Keratinocyte (primary cell): ENCODE measurements around the gene GBP7.

Experiments used
- EZH2 ChIP-seq: IDR thresholded peaks from one replicate; pipeline ENCODE4 v1.6.1; 2012; ENCODE audit warnings: inconsistent platforms, mild to moderate bottlenecking, low read length, moderate library complexity
- TF ChIP-seq, protein P1 (sequence below), 3 experiments: IDR thresholded peaks in 1 of 3; conservative IDR thresholded peaks in 1 of 3; optimal IDR thresholded peaks in 1 of 3; 2 replicates in 2 of 3; 3 replicates in 1 of 3; pipeline versions ENCODE3 to v1.5.1; 2011; ENCODE audit warnings: low read length in 3 of 3, mild to moderate bottlenecking in 3 of 3, moderate library complexity in 2 of 3, control low read depth in 1 of 3, inconsistent platforms in 1 of 3; ENCODE audit not compliant: insufficient read depth in 2 of 3; ENCODE audit errors: extremely low read depth in 1 of 3

DNA sequence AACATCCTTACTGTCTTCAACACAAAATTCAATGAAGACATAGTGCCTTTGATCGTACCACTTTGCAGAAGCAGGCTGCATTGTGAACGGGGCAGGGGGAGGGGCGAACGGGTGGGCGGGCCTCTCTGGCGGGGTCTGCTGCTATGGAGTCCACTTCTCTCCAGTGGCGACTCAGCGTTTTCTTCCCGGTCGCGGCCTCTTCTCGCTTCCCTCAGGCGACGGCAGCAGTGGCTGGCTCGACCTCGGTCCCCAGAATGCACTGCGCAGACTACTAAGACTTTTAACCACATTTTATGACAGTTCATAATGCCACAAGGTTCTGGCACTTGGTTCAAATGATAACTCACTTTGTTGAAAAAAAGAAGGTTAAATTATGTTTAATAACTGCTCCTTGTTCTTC is 71.1 kb downstream of the GBP7 start:
- no peak for TF ChIP-seq EZH2
- TF ChIP-seq, protein P1, sequence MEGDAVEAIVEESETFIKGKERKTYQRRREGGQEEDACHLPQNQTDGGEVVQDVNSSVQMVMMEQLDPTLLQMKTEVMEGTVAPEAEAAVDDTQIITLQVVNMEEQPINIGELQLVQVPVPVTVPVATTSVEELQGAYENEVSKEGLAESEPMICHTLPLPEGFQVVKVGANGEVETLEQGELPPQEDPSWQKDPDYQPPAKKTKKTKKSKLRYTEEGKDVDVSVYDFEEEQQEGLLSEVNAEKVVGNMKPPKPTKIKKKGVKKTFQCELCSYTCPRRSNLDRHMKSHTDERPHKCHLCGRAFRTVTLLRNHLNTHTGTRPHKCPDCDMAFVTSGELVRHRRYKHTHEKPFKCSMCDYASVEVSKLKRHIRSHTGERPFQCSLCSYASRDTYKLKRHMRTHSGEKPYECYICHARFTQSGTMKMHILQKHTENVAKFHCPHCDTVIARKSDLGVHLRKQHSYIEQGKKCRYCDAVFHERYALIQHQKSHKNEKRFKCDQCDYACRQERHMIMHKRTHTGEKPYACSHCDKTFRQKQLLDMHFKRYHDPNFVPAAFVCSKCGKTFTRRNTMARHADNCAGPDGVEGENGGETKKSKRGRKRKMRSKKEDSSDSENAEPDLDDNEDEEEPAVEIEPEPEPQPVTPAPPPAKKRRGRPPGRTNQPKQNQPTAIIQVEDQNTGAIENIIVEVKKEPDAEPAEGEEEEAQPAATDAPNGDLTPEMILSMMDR (optimal IDR thresholded peaks at IDR 0.05 in 1 of 3, IDR thresholded peaks at IDR 0.05 in 1 of 3, conservative IDR thresholded peaks at IDR 0.05 in 1 of 3; ENCODE audit: extremely low read depth in 1 of 3, insufficient read depth in 2 of 3, low read length in 3 of 3), result no peak
